GM21528 (cell line): ENCODE results near the gene SYNE1.
"Not testable (repeated sequence)": the region's sequence is repeated elsewhere in the genome, so short reads cannot be mapped to it uniquely, and the experiment has no call there.

Experiments
- ATAC-seq: cut with Tn5 transposase; IDR thresholded peaks from one replicate; pipeline ENCODE4 v1.9.1; 2021; ENCODE audit warnings: mild to moderate bottlenecking, moderate library complexity; ENCODE audit not compliant: unreplicated experiment, low FRiP score

The SYNE1 gene

GRCh38 chr6:152170313-152170701, 466.9 kb downstream of the SYNE1 start:
- no peak for ATAC-seq

- no peak for ATAC-seq
These were observed 469.2 kb downstream of the SYNE1 start for GRCh38 chr6:152167641-152168603.

DNA sequence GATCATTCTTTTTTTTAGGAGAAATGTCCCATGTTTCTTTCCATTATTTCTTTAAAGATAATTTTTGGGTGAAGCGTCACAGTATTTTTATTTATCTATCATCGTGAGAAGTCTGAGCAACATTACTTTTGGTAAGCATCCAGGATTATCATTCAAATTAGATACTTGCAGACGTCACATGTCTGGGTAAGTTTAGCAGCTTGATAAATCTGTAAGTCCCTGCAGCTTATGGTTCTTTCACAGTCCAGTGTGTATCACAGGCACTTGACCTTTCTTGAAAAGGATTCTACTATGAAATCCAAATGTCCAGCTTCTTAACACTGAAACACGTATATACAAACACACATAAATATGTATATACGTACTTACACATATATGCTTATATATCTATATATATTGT, 470.3 kb downstream of the SYNE1 start:
- ATAC-seq, result no peak

- ATAC-seq, result no peak
These were observed 470.7 kb downstream of the SYNE1 start for GRCh38 chr6:152166497-152166896.

DNA sequence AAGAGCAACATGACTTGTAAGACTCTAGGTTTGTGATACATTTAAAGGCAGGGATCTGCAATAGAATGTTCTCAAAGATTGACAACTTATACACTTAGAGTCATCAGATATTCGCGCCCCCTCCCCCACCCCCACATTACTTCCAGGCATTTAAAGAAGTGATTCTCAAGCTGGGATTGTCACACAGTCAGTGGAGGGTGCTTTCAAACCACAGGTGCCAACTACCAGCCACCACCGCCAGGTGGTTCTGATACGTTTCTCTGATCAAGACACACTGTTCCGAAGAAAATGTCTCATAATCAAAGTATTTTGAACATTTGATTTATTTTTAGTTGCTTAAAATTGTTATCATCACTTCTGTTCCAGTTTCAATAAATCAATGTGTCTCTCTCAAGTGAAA, 472.2 kb downstream of the SYNE1 start:
- no peak for ATAC-seq

GRCh38 chr6:152161501-152161900, 475.7 kb downstream of the SYNE1 start:
- no peak for ATAC-seq

DNA sequence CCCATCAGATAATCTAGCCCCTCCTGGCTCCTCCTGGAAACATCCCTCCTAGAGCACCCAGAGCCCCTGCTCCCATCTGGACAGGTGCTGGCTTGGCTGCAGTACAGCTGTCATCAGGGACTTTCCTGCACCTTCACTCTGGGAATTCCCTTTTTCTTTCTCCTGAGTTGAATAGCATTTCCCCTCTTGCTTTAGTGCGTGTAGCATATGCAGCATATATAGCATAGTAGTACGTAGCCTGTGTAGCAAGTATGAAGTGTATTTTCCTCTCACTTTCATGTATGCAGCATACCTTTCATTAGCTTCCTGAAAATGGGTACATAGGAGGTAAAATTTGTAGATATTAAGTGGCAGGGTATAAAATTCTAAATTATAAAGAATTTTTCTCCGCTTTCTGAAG, 476.8 kb downstream of the SYNE1 start:
- ATAC-seq, result peak; percentile 89

DNA sequence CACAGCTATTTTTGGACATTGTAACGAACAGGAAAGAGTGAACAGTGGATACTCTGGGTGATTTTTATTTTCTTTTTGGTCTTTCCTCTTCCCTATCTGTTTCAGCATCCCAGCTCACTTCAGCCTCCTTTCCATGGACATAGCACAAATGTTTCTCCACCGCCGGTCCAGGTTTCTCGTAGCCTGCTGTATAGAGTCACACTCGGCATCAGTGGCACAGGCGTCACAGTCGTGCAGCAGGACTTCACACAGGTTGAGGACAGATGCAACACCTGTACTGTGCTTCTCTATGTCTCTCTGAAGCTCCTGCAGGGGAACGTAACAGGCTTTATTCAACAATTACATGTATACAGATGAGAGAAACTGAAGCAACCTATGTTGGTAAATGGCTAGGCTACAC, 481.4 kb downstream of the SYNE1 start:
- ATAC-seq, result no peak

DNA sequence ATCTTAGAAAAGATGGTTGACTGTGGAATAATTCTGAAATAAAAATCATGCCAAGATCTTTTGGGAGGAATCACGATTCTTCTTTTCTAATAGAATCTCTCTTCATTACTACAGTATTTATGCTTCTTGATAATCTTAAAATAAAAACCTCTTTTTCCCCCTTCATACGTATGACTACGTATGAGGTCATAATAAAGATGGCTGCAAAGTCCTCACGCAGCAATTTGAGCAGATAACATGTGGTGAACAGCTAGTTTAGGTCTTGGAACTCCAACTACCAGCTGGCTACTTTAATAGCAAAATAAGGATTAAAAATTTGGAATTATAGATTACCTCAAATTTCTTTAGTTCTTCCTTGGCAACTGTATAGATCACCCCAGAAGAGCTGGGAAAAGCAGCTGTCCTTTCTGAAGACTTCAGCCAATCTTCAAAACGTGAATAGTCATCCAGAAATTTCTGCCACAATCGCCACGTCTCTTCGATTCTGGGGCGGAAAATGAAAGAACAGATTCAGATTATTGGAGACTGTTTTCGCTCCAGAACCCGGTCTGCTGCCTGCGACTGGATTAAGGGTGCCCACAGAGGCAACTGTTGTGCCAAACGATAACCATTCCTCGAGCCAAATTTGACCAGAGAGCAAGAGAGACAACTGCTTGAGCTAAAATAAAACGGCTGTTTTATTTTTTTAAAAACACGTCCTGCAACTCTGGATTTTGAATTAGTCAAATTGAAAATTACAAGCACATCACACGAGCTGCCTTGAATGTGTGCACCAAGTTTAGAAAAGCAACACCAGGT, 482.4 kb downstream of the SYNE1 start:
- ATAC-seq, result no peak

- ATAC-seq, result no peak
These were observed 485.2 kb downstream of the SYNE1 start for GRCh38 chr6:152151920-152152319.

DNA sequence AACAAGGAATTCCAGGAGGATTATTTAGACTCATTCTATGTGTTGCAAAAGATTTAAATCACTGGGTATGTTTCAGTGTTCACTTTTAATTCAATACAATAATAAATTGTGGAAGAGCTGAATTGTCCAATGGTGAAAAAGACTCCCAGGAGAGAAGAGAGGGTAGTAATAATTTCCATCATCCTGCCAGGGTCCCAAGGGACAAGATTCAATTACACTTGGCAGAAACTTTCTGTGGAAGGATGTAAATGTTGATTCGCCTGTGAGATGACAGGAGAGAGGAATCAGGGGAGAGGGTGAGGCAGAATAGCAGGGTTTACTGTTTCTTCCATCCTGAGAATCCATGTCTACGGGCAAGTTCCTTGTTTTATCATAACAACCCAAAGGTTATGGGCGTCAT, 487.0 kb downstream of the SYNE1 start:
- no peak for ATAC-seq

DNA sequence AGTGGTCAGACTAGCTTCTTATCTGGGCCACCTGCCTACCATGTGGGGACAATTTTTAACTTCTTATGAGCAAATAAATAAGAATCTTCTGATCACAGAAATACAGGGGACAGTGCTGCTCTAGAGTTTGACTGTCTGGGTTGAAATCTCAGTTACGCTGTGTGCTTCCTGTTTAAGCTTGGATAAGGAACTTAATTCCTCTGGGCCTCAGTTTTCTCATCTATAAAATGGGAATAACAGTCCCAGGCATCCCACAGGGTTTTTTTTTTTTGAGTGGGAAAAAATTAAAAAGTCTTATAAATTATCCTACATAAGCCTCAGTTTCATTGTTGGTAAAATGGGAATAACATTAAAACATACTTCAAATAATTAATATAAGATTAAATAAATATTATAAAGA, 488.8 kb downstream of the SYNE1 start:
- no peak for ATAC-seq

DNA sequence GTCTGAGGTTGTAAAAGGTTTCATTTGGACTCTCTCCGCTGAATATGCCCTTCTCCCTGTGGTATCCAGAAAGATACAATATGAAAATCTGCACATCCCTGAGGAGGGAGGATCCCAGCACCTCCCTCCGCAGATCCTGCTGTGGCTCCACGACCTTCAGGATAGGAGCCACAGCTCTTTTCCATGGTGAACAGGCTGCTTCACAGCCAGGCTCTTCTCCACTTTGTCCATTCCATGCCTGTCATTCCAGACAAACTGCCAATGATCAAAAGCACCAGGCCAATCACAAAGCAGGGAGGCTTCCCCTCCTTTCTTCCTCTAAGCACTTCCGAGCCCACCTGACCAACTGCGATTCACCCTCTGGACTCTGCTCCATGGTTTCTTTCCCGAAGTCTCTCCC, 489.9 kb downstream of the SYNE1 start:
- ATAC-seq, result no peak

GRCh38 chr6:152146385-152146784, 490.8 kb downstream of the SYNE1 start:
- no peak for ATAC-seq

DNA sequence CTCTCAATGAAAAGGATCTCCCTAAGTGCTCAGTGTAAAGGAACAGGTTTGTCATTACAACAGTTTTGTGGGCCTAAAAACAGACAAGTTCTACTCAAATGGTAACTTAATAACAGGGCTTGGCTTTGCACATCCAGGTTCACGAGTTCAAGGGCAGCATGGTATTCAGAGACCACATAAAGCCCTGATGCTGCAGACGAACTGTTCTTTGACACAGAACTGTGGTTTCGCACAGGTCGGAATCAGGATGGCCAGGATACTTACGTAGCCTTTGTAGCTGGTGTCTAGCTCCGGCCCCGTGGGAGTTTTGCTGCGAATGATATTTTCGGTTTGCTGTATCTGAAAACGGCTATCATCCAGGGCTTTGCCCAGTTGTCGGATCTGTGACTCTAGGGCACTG, 493.8 kb downstream of the SYNE1 start:
- ATAC-seq, result no peak

DNA sequence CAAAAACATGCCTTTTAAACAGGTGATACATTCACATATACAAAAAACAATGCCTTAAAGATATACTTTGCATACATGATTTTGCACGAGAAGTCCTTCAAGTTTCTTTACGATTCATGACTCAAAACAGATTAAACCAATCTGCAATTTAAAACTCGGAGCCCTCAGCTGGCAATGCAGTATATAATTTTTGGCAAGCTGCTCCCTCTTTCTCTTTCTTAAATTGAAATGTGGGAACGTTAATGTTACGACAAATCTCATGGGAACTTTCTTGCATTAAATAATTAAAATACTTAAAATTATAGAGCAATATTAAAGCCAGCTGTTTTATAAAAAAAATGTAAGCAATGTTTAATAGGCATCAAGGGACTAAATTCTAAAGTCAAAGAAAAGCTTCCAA, 495.1 kb downstream of the SYNE1 start:
- ATAC-seq, result no peak

GRCh38 chr6:152138344-152138743, 498.8 kb downstream of the SYNE1 start:
- not testable (repeated sequence) for ATAC-seq

DNA sequence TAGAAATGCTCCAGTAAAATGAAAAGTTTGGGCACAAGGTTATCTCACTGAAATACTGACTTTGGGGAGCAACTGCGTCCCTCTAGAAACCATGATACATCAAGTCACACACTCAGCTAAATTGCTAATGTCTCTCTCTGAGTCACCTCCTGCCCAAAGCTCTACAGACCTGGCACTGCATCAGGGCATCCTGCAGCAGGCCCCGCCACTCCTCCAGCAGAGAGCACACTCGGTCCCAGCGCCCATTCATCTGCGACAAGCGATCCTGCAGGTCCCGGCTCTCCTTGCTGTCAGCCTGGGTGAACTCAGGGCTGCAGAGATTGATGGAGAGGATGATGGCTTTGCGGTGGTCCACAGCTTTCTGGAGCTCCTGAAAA, 500.7 kb downstream of the SYNE1 start:
- ATAC-seq, result no peak

DNA sequence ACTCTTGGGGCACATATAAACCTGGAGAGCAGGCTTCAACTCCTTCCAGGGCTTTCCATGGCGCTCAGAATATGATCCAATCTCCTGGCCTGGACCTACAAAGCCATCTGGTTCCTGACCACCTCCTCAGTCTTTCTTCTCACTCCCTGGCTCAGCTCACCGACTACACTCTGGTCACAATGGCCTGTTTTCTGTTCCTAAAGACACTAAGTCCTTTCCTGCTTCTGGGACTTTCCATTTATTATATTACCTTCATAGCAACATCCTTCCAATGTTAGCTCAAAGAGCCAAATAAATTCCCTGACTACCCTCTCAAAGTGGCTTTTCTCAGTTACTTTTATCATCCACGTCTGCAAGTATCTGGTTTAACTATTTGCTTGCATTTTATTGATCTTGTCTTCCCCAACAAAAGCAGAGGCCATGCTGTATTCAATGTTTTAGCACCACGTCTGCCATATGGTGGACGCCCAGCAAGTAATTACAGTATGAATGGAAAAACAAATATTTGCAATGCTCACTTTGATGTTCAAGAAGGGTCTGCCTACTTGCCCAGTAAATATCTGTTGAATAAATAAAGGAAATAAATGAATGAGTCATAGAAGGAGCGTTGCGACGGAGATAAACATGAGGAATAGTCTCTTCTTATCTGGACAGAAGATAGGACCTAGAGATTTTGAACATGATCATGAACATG, 501.3 kb downstream of the SYNE1 start:
- no peak for ATAC-seq

GRCh38 chr6:152130441-152130840, 506.7 kb downstream of the SYNE1 start:
- ATAC-seq, result no peak

- ATAC-seq, result no peak
These were observed 507.4 kb downstream of the SYNE1 start for GRCh38 chr6:152129691-152130151.
